OCI-LY3 (cell line): Measurements from ENCODE around the gene LDB3.

Source experiments
- H2AFZ ChIP-seq: fragments of 200-600, 300-600 bp; shearing (Covaris generic); 2 replicates; pipeline ENCODE4 v1.6.0; 2014; ENCODE audit warnings: antibody characterized with exemption, low read depth, low read length
- H3K27ac ChIP-seq: fragments of 200-600, 300-600 bp; sonication (generic); 2 replicates; pipeline ENCODE4 v1.5.1; 2014; ENCODE audit warnings: mild to moderate bottlenecking, low read length, moderate library complexity, mixed read lengths
- H3K27me3 ChIP-seq: fragments of 200-600, 300-600 bp; sonication (generic); 2 replicates; pipeline ENCODE4 v1.6.1; 2014; ENCODE audit warnings: low read depth, low read length, mixed read lengths
- H3K36me3 ChIP-seq: fragments of 200-600, 300-600 bp; sonication (generic); replicated peaks from 2 replicates; pipeline ENCODE3; 2014; ENCODE audit warnings: low read depth, low read length, mixed read lengths
- H3K4me1 ChIP-seq: fragments of 300-600, 200-600 bp; sonication (generic); 2 replicates; pipeline ENCODE4 v1.6.1; 2014; ENCODE audit warnings: low read length, mixed read lengths
- H3K4me2 ChIP-seq: fragments of 200-600, 300-600 bp; sonication (generic); 2 replicates; pipeline ENCODE4 v1.6.1; 2014; ENCODE audit warnings: low read length, mixed read lengths
- H3K4me3 ChIP-seq: fragments of 300-600, 200-600 bp; sonication (generic); 2 replicates; pipeline ENCODE4 v1.5.1; 2014; ENCODE audit warnings: antibody characterized with exemption, mild to moderate bottlenecking, low read length, moderate library complexity
- H3K79me2 ChIP-seq: fragments of 300-600, 200-600 bp; shearing (Covaris generic); 2 replicates; pipeline ENCODE4 v1.6.1; 2014; ENCODE audit warnings: mild to moderate bottlenecking, low read length, mixed read lengths
- H3K9ac ChIP-seq: fragments of 300-600, 200-600 bp; shearing (Covaris generic); 2 replicates; pipeline ENCODE4 v1.6.0; 2014; ENCODE audit warnings: mild to moderate bottlenecking, low read length, moderate library complexity
- H3K9me3 ChIP-seq: fragments of 200-600, 300-600 bp; shearing (Covaris generic); 2 replicates; pipeline ENCODE4 v1.6.1; 2014; ENCODE audit warnings: low read length, mixed read lengths; ENCODE audit not compliant: insufficient read depth
- H4K20me1 ChIP-seq: fragments of 200-600, 300-600 bp; sonication (generic); 2 replicates; pipeline ENCODE4 v1.6.1; 2016; ENCODE audit warnings: low read length, mixed read lengths; ENCODE audit not compliant: insufficient read depth
- EZH2phosphoT487 ChIP-seq: fragments of 200-600 bp; shearing (Covaris generic); IDR thresholded peaks from 2 replicates; pipeline ENCODE4 v1.6.1; 2018; ENCODE audit warnings: antibody characterized with exemption, mixed run types, low read depth
- TF ChIP-seq, protein P1 (sequence below): fragments of 200-600, 300-600 bp; sonication (generic); IDR thresholded peaks from 2 replicates; pipeline ENCODE4 v1.5.1; 2014; ENCODE audit warnings: antibody characterized with exemption, low read length, low read depth

The LDB3 gene

DNA sequence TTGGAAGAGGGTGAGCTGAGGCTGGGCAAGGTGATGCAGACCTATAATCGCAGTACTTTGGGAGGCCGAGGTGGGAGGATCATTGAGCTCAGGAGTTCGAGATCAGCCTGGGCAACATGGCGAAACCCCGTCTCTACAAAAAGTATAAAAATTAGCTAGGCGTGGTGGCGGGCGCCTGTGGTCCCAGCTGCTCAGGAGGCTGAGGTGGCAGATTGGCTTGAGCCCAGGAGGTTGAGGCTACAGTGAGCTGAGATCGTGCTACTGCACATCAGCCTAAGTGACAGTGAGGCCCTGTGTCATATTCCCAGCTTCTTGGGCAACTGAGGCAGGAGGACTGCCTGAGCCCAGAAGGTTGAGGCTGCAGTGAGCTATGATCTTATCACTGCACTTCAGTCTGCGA lies 101.7 kb downstream of the LDB3 start:
- Histone ChIP-seq H4K20me1 (peaks cover 35% of the 10 kb centered on the region), H3K4me2 (no peak overlapping the region), H3K27me3 (no peaks in the 10 kb centered on the region), H3K27ac (no peak overlapping the region), H3K79me2 (peaks cover 57% of the 10 kb centered on the region), H3K36me3 (no peaks in the 10 kb centered on the region), H3K4me1 (no peaks in the 10 kb centered on the region), H3K4me3 (no peak overlapping the region), H3K9me3 (no peaks in the 10 kb centered on the region), H3K9ac (no peak overlapping the region), H2AFZ (no peak overlapping the region)
- TF ChIP-seq EZH2phosphoT487 = no peak
- TF ChIP-seq, protein P1, sequence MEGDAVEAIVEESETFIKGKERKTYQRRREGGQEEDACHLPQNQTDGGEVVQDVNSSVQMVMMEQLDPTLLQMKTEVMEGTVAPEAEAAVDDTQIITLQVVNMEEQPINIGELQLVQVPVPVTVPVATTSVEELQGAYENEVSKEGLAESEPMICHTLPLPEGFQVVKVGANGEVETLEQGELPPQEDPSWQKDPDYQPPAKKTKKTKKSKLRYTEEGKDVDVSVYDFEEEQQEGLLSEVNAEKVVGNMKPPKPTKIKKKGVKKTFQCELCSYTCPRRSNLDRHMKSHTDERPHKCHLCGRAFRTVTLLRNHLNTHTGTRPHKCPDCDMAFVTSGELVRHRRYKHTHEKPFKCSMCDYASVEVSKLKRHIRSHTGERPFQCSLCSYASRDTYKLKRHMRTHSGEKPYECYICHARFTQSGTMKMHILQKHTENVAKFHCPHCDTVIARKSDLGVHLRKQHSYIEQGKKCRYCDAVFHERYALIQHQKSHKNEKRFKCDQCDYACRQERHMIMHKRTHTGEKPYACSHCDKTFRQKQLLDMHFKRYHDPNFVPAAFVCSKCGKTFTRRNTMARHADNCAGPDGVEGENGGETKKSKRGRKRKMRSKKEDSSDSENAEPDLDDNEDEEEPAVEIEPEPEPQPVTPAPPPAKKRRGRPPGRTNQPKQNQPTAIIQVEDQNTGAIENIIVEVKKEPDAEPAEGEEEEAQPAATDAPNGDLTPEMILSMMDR = no peak

GRCh38 chr10:86770412-86770960 lies 102.2 kb downstream of the LDB3 start:
- peaks cover 55% of the 10 kb centered on the region for H3K79me2 ChIP-seq
- TF ChIP-seq EZH2phosphoT487 = no peak
- TF ChIP-seq, protein P1 = no peak
- no peaks in the 10 kb centered on the region for H3K9me3 ChIP-seq
- no peak overlapping the region for H3K4me3 ChIP-seq
- no peak overlapping the region for H2AFZ ChIP-seq
- no peaks in the 10 kb centered on the region for H3K4me1 ChIP-seq
- H3K36me3 ChIP-seq = no peaks in the 10 kb centered on the region
- H3K9ac ChIP-seq = no peak overlapping the region
- H3K27ac ChIP-seq = no peak overlapping the region
- H4K20me1 ChIP-seq = peaks cover 36% of the 10 kb centered on the region
- no peaks in the 10 kb centered on the region for H3K27me3 ChIP-seq
- H3K4me2 ChIP-seq = no peak overlapping the region

- Histone ChIP-seq H3K9me3 (no peaks in the 10 kb centered on the region), H3K9ac (no peak overlapping the region), H3K4me2 (no peak overlapping the region), H3K4me1 (no peaks in the 10 kb centered on the region), H3K27me3 (no peaks in the 10 kb centered on the region), H3K79me2 (peaks cover 39% of the 10 kb centered on the region), H4K20me1 (peaks cover 23% of the 10 kb centered on the region; the same call in 1 of the 2 replicates), H2AFZ (no peak overlapping the region), H3K36me3 (no peaks in the 10 kb centered on the region), H3K4me3 (no peak overlapping the region), H3K27ac (no peak overlapping the region)
- TF ChIP-seq, protein P1 = no peak
- TF ChIP-seq EZH2phosphoT487 = no peak
These were observed 105.2 kb downstream of the LDB3 start for GRCh38 chr10:86773498-86773897.

DNA sequence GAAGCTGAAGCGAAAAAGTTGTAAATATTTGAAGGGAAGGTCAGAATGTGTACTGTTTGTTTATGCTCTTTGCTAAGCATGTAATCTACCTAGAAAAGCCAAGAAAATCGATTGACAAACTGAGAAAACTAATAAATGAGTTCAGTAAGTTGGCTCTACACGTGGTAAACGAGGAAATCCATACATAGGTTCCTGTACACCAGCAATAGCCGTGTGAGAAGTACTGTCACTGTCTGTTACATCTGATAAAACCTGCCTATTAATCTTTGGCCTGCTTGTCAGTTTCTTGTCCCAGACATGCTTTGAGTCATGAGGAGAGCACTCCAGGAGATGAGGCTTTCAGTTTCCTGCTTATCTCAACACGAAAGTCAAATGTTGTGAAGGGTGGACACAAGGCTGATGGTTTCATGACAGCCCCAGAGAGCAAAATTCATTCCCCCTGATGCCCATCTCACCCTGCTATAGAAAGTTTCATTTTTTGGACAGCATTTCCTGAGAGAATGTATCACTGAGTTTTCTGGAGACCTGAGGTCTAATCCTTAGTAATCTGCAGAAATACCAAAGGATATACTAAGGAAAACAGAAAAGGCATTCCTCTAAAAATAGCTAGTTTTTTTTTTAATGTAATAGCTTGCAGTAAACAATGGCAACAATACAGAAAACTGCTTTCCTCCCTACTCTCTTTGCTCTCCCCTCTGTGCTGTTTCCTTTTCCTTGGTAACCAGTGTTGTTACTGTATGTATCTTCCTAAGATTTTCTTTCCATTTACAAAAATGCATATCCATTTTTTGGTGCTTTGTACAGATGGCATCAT lies 107.0 kb downstream of the LDB3 start:
- H3K4me3 ChIP-seq = no peak overlapping the region
- peaks cover 33% of the 10 kb centered on the region for H3K79me2 ChIP-seq
- no peak for TF ChIP-seq EZH2phosphoT487
- TF ChIP-seq, protein P1 = no peak
- H4K20me1 ChIP-seq = peaks cover 9% of the 10 kb centered on the region; the same call in 1 of the 2 replicates
- no peak overlapping the region for H3K4me2 ChIP-seq
- H3K27me3 ChIP-seq = no peaks in the 10 kb centered on the region
- H3K9me3 ChIP-seq = no peaks in the 10 kb centered on the region
- H3K27ac ChIP-seq = no peak overlapping the region
- no peak overlapping the region for H2AFZ ChIP-seq
- no peaks in the 10 kb centered on the region for H3K4me1 ChIP-seq
- H3K9ac ChIP-seq = no peak overlapping the region
- no peaks in the 10 kb centered on the region for H3K36me3 ChIP-seq
